PC-9 (cell line): Measurements from ENCODE around the gene CUTA. TPM values are rescaled to one million over a fixed set of nuclear protein-coding genes. Genes with fewer than 3 reads are reported as not detected.

ENCODE experiments used
- BruUV-seq: library from RNA; stranded (reverse); fragments of 400-500 nt; replicated peaks from 2 replicates; lab custom pipeline; 2021; lab: Mats Ljungman, UMichigan
- CTCF ChIA-PET: fragments of 300-600 bp; sonication (Branson Sonifier 250); formaldehyde crosslinking; loops from one replicate; lab custom pipeline; 2022; ENCODE audit warnings: antibody characterized with exemption; lab: Charles Lee
- POLR2A ChIA-PET: fragments of 300-600 bp; sonication (Branson Sonifier 250); formaldehyde crosslinking; loops from one replicate; lab custom pipeline; 2022; ENCODE audit warnings: antibody characterized with exemption; ENCODE audit not compliant: unreplicated experiment; lab: Charles Lee
- DNase-seq, 2 experiments: peaks; one replicate each; pipeline versions ENCODE4 v3.0.0 to v3.0.0-alpha.2; 2015 to 2022; ENCODE audit warnings: mixed read lengths in 1 of 2
- H2AFZ ChIP-seq: fragments of 200-600 bp; sonication (generic); 2 replicates; pipeline ENCODE4 v1.8.1; 2017; ENCODE audit warnings: antibody characterized with exemption
- H3F3A ChIP-seq: fragments of 200-600 bp; sonication (generic); 2 replicates; pipeline ENCODE4 v1.8.1; 2017; ENCODE audit warnings: antibody characterized with exemption, mild to moderate bottlenecking, low read depth; ENCODE audit not compliant: insufficient read depth
- H3K27ac ChIP-seq: fragments of 200-600 bp; sonication (generic); 2 replicates; pipeline ENCODE4 v1.6.1; 2016; ENCODE audit warnings: mixed run types
- H3K27me3 ChIP-seq: fragments of 200-600 bp; sonication (generic); 2 replicates; pipeline ENCODE4 v1.6.1; 2016; ENCODE audit warnings: low read depth, mixed run types; ENCODE audit not compliant: insufficient read depth
- H3K36me3 ChIP-seq: fragments of 200-600 bp; sonication (generic); 2 replicates; pipeline ENCODE4 v1.6.1; 2016; ENCODE audit warnings: low read depth, mixed run types
- H3K4me1 ChIP-seq: fragments of 200-600 bp; sonication (generic); replicated peaks from 2 replicates; pipeline ENCODE4 v1.6.1; 2016; ENCODE audit warnings: mixed run types; ENCODE audit not compliant: insufficient read depth
- H3K4me2 ChIP-seq: fragments of 200-600 bp; sonication (generic); 2 replicates; pipeline ENCODE4 v1.6.1; 2017; ENCODE audit warnings: mixed run types
- H3K4me3 ChIP-seq: fragments of 200-600 bp; sonication (generic); 2 replicates; pipeline ENCODE4 v1.6.1; 2016; ENCODE audit warnings: mixed run types
- H3K79me2 ChIP-seq: fragments of 200-600 bp; sonication (generic); 2 replicates; pipeline ENCODE4 v1.6.1; 2017; ENCODE audit warnings: low read depth, mixed run types
- H3K9me2 ChIP-seq: fragments of 200-600 bp; sonication (generic); 2 replicates; pipeline ENCODE4 v1.8.1; 2017; ENCODE audit warnings: mild to moderate bottlenecking; ENCODE audit not compliant: insufficient read depth
- H3K9me3 ChIP-seq: fragments of 200-600 bp; sonication (generic); 2 replicates; pipeline ENCODE4 v1.8.1; 2016; ENCODE audit warnings: low read depth; ENCODE audit not compliant: insufficient read depth
- H4K20me1 ChIP-seq: fragments of 200-600 bp; sonication (generic); 2 replicates; pipeline ENCODE4 v1.8.1; 2017; ENCODE audit not compliant: insufficient read depth
- CTCF ChIP-seq: fragments of 200-600 bp; sonication (generic); conservative IDR thresholded peaks from 2 replicates; pipeline ENCODE4 v1.6.1; 2017; ENCODE audit warnings: mixed run types, antibody characterized with exemption, mild to moderate bottlenecking, moderate library complexity
- EZH2 ChIP-seq: fragments of 200-600 bp; sonication (generic); IDR thresholded peaks from 2 replicates; pipeline ENCODE4 v1.8.0; 2017; ENCODE audit warnings: antibody characterized with exemption, low read depth
- intact Hi-C: fragments of 100-400 bp; cut with micrococcal nuclease; formaldehyde crosslinking; loops from one replicate; pipeline ENCODE4 v1.10.0; 2022; ENCODE audit not compliant: unreplicated experiment
- total RNA-seq: library from RNA; stranded (reverse); gene quantifications from 2 replicates; pipeline ENCODE4 v1.2.3, GENCODE V29; 2021

CUTA gene
- total RNA-seq, 1 experiment from 2014 or later = 213 TPM

GRCh38 chr6:33392979-33393378, 24.9 kb downstream of the CUTA start:
- H3K4me2 ChIP-seq = peak overlapping the region; percentile 95
- DNase-seq = no peak
- no peak overlapping the region for H3K27ac ChIP-seq
- H3K27me3 ChIP-seq = no peaks in the 10 kb centered on the region
- peaks cover 62% of the 10 kb centered on the region for H3K79me2 ChIP-seq
- POLR2A ChIA-PET = no interaction called here
- TF ChIP-seq CTCF (no peak), EZH2 (no peak)
- CTCF ChIA-PET = no interaction called here
- no peaks in the 10 kb centered on the region for H3K9me3 ChIP-seq
- no peaks in the 10 kb centered on the region; the same call in 1 of the 2 replicates for H4K20me1 ChIP-seq
- peaks cover 39% of the 10 kb centered on the region for H3K4me1 ChIP-seq
- H3K4me3 ChIP-seq = peak overlapping the region; percentile 63
- intact Hi-C loops = no loop called here
- BruUV-seq = no TSS peak
- H3K9me2 ChIP-seq = no peaks in the 10 kb centered on the region
- H3F3A ChIP-seq = peaks cover 11% of the 10 kb centered on the region; the same call in 1 of the 2 replicates
- H2AFZ ChIP-seq = no peak overlapping the region
- H3K36me3 ChIP-seq = no peaks in the 10 kb centered on the region

- peaks cover 11% of the 10 kb centered on the region; the same call in 1 of the 2 replicates for H3F3A ChIP-seq
- ChIA-PET POLR2A (interaction anchor here (0.6 kb wide), 1 partner anchor 230 kb away, joined by 3 read pairs; no protein-coding TSS in a partner anchor), CTCF (no interaction called here)
- intact Hi-C loops = no loop called here
- H3K9me3 ChIP-seq = no peaks in the 10 kb centered on the region
- H2AFZ ChIP-seq = peak overlapping the region; percentile 83
- H3K4me2 ChIP-seq = peak overlapping the region; percentile 95
- no peaks in the 10 kb centered on the region for H3K27me3 ChIP-seq
- BruUV-seq = no TSS peak
- no peak for DNase-seq
- H3K4me3 ChIP-seq = peak overlapping the region; percentile 63
- H3K79me2 ChIP-seq = peaks cover 58% of the 10 kb centered on the region
- no peaks in the 10 kb centered on the region for H3K36me3 ChIP-seq
- no peaks in the 10 kb centered on the region; the same call in 1 of the 2 replicates for H4K20me1 ChIP-seq
- H3K27ac ChIP-seq = peak overlapping the region; percentile 40; the same call in 1 of the 2 replicates
- no peaks in the 10 kb centered on the region for H3K9me2 ChIP-seq
- peaks cover 39% of the 10 kb centered on the region for H3K4me1 ChIP-seq
- TF ChIP-seq EZH2 = no peak
- TF ChIP-seq CTCF = no peak
These were observed 25.3 kb downstream of the CUTA start for GRCh38 chr6:33392595-33392948.

- Histone ChIP-seq H3K79me2 (peaks cover 52% of the 10 kb centered on the region), H3K9me2 (no peaks in the 10 kb centered on the region), H3K4me1 (peaks cover 39% of the 10 kb centered on the region), H3F3A (peaks cover 15% of the 10 kb centered on the region; the same call in 1 of the 2 replicates), H2AFZ (peak overlapping the region; percentile 83), H4K20me1 (no peaks in the 10 kb centered on the region; the same call in 1 of the 2 replicates), H3K9me3 (no peaks in the 10 kb centered on the region), H3K4me2 (peak overlapping the region; percentile 95), H3K27me3 (no peaks in the 10 kb centered on the region), H3K4me3 (peak overlapping the region; percentile 63), H3K27ac (peak overlapping the region; percentile 40), H3K36me3 (no peaks in the 10 kb centered on the region)
- no peak for TF ChIP-seq EZH2
- no peak for TF ChIP-seq CTCF
- no peak for DNase-seq
- BruUV-seq = TSS peak; percentile 74
- ChIA-PET POLR2A (interaction anchor here (0.6 kb wide), 2 partner anchors 230 to 430 kb away, joined by 3 to 60 read pairs; no protein-coding TSS in a partner anchor), CTCF (no interaction called here)
- intact Hi-C loops = loop anchor here (1.0 kb wide), 4 partner anchors 18 to 93 kb away; partner anchors contain the start of gene TAPBP
These were observed 25.8 kb downstream of the CUTA start for GRCh38 chr6:33391922-33392594.
